Inferior parietal cortex (tissue), 1 donor: Measurements from ENCODE around the gene SCAI.
A peak's percentile ranks its signal among the peaks of the same experiment; 100 is the strongest.
"Not testable (repeated sequence)": the region's sequence is repeated elsewhere in the genome, so short reads cannot be mapped to it uniquely, and the experiment has no call there.

Source experiments
- DNase-seq: peaks from one replicate; pipeline ENCODE4 v3.0.0-alpha.2; 2016; ENCODE audit errors: extremely low spot score

SCAI gene

DNA sequence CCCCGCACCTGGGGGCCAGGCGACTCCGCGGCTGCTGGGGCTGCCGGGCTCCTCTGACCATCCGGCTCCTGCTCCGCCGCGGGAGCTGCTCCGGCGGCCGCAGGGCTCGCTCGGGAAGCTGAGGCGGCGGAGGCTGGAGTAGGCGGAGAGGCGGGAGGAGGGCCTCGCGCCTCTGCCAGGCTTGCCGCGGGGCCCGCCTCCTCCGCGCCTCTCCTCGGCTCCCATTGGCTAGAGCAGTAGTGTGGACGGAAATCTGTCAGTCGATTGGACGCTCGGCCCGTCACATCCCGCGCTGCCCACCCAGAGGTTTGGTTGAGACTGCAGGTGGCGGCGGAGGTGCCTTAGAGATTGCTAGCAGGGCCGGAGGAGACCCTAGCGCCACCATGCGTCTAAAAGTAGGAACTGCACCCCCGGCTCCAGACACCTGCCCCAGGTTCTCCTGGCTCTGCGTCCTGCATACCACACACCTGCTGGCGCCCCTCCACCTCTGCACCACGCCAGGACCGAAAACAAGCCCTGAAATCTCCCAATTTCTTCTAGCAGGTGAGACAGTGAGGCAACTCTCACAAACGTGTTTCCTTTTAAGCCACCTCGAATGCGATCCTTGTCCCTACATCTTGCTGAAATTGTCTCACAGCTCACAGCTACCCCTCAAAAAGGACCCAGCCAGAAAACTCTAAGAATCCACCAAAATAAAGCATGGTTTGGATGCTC lies at the start of gene SCAI:
Gene SCAI (minus strand): TSS at position 152 of the 714 bp plus-strand sequence. CDS start 91 bp downstream, at position 61.
- peak; percentile 97 for DNase-seq

DNA sequence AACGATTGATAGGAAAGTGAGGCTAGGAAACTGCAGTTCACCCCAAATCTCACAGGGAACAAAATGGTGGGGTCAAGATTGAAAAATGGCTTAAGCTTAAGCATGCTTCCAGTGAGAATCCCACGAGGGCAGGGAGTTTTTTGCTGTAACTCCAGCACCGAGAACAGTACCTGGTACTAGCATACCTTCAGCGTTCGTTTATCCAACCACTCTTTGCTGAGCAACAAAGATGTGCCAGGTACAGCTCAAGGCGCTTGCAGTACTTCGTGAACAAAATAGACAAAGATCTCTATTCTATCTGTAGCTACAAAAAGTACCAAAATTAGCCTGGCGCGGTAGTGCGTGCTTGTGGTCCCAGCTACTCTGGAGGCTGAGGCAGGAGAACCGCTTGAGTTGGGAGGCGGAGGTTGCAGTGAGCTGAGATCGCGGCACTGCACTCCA lies 47.1 kb upstream of the SCAI start:
- no peak for DNase-seq

DNA sequence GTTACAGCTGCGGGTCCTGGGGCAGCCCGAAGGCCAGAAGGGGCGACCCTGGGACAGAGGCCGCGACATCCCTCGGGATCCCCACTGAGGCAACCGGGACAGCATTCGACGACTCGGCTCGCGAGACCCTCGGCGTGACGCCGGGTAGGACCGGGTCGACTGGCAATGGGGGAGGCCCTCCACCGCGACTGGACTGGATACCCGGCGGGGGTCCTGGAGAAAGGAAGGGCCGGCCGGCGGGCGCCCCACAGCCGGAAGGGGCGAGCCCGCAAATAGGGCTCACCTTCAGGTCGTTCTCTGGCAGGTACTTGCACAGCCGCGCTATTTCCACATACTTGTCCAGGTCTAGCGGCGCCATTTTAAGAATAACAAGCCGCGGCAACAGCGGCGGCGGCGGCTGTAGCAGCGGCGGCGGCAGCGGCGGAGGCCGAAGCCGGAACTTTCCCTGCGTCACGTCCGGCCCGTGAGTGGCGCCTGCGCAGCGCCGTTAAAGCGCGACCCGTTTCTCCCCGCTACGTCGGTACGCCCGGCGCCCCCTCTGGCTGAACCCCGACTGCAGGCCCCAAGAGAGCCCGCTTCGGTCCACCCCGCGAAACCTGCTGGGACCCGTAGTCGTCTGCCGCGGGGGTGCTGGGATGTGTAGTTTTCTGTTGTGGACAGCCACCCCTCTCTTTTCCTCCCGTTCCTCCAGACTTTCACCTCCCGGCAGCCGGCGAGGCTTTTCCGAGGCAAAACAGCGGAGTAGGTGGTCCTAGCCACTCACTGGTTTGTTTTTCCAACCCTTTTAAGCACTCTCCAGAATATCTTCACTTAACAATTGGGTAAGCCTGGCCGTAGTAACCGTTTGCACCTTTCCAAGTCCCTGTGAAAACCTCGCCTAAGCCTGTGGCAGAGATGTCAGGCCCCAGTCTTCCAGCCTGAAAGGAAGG lies 46.3 kb upstream of the SCAI start, which contains the start of gene PPP6C:
Gene PPP6C (minus strand): TSS at position 443 of the 929 bp plus-strand sequence. CDS start 85 bp downstream, at position 358.
- peak; percentile 96 for DNase-seq

DNA sequence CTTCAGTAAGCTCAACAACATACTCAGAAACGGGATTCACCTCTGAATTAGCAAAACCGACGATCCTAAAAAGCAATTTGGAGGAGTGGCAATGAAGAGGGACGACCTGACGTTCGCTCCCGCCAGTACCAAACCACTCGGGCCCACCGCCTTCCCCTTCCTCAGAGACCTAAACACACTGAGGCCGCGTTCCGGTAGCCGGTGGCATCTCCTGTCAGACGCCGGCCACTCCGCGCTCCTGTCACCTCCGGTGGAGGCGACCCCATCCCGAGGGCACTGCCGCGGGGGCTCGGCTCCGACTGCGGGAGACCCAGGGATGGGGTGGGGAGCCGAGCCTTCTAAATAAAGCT lies 45.7 kb upstream of the SCAI start:
- DNase-seq = no peak

DNA sequence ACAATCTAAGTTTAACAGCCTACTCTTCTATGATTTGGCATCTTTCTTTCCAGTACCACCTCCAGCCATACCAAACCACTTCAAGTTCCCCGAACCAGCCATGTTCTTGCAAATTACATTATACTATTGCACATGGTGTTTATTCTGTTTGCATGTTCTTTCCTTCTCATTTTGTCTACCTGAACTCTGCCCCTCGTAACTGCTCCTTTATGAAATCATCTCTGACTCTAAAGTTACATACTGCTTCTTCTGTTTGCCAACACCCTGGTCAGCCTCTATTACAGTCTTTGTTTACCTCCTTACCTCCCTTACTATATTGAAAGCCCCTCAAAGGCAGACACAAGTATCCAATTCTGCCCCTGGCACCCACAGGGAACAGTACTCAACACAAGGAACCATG lies 40.2 kb upstream of the SCAI start:
- no peak for DNase-seq

DNA sequence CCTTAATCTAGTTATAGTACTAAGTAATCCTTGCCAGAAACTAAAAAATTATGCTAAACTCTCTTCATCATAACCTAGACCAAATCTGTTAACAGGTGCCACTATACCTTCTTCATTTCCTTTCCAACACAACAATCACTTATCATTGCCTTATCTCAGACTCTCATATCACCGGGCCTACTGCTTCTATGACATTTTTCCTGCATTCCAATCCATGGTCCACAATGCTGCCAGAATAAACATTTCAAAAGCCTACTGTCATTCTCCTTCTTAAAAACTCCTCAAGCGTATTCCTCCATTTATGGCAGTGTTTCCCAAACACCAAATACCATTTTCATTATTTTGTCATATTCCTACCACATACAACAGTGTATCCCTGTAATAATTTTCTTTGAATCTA lies 39.7 kb upstream of the SCAI start:
- DNase-seq = no peak

DNA sequence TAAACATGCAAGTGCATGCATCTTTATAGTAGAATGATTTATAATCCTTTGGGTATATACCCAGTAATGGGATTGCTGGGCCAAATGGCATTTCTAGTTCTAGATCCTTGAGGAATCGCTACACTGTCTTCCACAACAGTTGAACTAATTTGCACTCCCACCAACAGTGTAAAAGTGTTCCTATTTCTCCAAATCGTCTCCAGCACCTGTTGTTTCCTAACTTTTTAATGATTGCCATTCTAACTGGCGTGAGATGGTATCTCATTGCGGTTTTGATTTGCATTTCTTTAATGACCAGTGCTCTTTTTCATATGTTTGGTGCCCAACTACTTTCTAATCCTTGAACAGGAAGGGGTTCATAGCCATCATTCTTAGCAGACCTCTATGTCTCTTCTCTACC lies 38.4 kb upstream of the SCAI start:
- DNase-seq = not testable (repeated sequence)

DNA sequence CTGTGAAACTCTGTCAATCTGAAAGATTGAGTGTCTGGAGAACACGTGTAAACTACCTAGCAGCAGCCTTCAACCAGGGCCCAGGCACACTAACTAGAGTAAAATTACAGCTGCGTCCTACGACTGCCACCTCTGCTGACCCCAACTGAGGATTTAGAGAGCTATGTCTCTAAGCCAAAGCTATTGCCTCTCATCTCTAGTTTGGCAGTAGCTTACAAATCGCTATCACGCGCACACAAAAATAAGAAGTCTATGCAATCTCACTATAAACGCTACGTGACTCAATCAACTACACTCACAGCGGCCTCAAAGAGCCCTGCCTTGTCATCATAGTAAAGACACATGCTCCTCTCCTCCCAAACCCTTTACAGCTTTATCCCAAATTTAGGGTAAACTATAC lies 37.5 kb upstream of the SCAI start:
- no peak for DNase-seq

DNA sequence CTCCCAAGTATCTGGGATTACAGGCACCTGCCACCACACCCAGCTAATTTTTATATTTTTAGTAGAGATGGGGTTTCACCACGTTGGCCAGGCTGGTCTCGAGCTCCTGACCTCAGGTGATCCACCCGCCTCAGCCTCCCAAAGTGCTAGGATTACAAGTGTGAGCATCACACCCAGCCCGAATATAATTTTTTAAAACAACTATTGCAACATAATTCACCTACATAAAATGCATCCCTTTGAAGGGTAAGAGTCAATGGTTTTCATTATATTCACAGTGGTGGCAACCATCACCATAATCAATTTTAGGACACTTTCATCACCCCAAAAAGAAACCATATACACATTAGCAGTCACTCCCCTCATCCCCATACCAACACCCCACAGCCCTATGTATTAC lies 36.4 kb upstream of the SCAI start:
- not testable (repeated sequence) for DNase-seq

DNA sequence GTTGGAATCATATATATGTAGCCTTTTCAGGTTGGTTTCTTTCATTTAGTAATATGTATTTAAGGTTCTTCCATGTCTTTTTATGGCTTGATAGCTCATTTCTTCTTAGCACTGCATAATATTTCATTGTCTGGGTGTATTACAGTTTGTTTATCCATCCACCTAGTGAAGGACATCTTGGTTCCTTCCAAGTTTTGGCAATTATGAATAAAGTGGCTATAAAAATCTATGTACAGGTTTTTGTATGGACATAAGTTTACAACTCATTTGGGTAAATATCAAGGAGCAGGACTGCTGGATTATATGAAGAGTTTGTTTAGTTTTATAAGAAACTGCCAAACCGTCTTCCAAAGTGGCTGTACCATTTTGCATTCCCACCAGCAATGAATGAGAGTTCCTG lies 34.6 kb upstream of the SCAI start:
- DNase-seq = no peak

DNA sequence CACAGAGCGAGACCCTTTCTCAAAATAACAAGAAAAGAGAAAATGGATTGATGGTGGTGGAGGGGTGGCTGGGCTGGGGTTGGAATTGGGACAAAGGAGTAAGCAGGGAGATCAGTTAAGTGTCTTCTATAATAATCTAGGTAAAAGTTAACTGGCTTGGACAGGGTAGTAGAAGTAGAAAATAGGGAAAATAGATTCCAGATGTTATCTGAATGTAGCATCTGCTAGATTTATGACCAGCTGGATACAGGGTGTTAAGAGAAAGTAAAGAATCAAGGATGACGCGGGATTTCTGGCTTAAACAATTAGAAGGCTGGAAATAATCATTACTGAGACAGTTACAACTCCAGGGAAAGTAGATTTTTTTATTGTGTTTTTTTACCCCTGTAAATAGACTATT lies 33.3 kb upstream of the SCAI start:
- no peak for DNase-seq

DNA sequence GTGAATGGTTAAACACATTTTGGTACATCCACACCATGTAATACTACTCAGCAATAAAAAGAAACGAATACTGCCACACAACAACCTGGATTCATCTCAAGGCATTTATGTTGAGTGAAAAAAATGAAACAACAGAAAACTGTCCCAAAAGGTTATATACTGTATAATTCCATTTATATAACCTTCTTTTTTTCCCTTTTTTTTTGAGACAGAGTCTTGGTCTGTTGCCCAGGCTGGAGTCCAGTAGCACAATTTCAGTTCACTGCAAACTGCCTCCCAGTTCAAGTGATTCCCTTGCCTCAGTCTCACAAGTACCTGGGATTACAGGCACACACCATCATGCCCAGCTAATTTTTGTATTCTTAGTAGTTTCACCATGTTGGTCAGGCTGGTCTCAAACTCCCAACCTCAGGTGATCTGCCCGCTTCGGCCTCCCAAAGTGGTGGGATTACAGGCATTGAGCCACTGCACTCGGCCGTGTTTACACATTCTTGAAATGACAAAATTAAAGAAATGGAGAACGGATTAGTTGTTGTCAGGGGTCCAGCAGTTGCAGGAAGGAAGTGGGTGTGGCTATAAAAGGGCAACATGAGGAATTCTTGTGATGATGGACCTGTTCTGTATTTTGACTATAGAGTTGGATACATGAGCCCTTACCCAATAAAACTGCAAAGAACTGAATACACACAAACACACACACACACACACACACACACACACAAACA lies 28.9 kb upstream of the SCAI start:
- DNase-seq = no peak

DNA sequence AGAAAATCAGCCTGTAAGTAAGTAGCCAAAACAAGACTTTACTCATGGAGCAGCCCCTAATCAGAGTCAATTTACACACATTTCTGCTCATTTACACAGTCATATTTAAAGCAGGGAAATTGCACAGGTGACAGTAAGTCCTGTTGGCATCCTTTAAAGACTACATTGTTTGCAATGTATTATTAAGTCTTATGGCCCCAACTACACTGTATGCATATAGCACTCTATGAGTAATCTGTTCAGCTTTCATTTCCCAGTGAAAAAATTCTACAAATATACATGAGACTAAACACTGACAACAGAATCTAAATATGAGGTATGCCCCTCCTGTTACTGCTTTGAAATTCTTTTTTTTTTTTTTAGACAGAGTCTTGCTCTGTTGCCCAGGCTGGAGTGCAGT lies 26.6 kb upstream of the SCAI start:
- DNase-seq = no peak

DNA sequence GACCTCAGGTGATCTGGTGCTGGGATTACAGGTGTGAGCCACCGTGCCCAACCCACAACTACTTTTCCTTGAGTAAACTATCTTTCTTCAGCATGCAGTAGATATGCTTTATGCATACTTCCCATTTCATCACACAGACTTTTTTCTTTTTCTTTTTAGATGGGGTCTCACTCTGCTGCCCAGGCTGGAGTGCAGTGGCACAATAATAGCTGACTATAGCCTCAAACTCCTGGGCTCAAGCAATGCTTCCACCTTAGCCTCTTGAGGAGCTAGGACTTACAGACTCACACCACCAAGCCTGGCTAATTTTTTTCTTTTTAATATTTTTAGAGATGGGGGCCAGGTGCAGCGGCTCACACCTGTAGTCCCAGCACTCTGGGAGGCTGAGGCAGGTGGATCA lies 23.4 kb upstream of the SCAI start:
- no peak for DNase-seq

DNA sequence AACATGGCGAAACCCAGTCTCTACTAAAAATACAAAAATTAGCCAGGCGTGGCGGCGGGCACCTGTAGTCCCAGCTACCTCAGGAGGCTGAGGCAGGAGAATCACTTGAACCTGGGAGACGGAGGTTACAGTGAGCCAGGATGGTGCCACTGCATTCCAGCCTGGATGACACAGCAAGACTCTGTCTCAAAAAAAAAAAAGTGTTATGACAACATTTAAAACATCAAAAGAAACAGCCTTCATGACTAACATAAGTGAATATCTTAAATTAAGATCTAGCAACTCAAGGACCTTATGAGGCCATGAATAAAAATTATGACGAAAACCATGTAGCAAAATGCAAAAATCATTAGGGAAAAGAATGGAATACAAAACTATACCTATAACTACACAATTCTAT lies 19.6 kb upstream of the SCAI start:
- not testable (repeated sequence) for DNase-seq

DNA sequence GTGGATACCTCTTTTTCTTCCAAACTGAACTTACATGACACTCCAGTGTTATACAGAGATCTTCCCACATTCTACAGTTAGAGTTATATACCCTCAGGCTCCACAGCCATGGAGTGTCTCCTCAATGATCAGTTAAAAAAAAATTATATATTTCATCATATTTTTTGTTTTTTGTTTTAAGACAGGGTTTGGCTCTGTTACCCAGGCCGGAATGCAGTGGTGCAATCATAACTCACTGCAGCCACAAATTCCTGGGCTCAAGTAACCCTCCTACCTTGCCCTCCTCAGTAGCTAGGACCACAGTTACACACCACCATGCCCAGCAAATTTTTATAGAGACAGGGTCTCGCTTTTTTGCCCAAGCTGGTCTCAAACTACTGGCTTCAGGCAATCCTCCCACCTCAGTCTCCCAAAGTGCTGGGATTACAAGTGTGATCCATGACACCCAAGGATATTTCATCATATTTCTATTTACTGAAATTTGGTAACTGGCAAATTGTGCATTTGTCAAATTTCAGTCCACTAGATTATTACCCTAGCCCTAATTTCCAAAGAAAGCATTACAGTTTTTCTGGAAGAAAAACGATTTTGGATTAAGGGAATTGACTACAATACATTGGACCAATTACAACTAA lies 18.1 kb upstream of the SCAI start:
- no peak for DNase-seq

DNA sequence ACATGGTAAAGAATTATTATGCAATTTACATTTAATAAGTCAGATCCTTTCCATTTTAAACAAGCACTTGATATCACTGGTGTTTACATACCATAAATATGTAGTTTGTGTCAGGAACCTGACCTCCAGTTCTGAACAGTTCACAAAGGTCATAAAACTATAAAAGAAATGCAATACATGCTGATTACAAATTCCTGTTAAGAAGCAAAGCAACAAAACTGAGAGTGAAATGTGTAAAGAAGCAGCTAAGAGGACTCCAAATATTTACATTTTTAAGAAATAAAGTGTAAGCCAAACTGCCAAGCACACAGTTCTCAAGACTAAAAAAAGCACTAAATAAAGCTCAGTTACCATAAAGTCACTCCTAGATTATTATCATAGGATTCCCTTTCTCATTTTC lies 17.4 kb upstream of the SCAI start:
- DNase-seq = no peak

DNA sequence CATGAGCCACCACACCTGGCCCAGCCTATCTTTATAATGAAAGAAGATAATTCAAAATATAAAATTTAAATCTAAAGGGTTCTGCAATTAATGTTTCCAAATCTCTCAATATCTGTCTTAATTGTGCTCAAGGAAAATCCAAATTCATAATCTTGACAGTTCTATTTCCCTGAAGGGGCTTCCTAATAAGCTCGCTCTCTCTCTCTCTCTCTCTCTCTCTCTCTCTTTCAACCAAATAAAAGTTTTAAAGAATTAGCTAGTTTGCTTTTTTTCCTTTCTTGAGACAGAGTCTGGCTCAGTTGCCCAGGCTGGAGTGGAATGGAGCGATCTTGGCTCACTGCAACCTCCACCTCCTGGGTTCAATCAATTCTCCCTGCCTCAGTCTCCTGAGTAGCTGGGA lies 13.2 kb upstream of the SCAI start:
- no peak for DNase-seq

DNA sequence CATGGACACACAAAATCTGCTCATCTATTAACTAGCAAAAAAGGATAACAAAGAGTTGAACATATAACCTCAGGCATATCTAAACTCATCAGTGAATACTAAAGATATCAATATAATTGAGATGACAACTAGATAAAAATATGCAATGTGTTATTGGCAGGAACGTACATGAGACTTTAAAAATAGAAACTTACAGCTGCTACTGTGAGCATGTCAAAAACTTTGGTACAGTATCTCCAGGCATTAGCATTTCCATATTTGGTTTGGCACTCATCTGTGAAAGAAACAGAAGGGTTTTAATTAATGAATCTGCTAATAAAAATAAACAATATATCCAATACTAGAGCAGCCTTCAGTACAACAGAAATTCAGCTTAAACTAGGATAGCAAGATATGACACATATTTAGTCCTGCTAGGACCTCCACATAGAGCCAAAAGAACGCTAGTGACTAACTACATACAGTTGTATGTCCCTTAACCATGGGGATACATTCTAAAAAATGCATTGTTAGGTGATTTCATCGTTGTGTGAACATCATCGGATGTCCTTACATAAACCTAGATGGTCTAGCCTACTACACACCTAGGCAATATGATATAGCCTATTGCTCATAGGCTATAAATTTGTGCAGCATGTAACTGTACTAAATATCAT lies 10.5 kb upstream of the SCAI start:
- DNase-seq = no peak

DNA sequence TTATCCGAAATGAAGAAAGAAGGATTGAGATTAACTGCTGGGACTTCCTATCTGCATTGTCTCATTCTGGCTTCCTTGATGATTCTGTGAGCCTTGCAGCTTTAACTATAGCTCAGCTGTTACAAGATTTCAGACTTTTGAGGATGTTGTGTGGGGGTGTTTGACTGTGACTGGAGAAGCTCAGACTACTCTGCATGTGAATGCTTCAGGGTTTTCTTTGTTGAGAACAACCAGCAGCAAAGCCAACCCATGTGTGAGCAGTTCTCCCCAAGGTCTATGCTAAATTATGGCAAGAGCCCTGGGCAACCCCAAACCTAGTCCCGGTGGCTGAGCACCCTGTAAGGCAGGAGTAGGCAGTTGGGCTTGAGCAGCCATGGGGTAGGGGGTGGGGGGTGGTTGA lies 8.4 kb upstream of the SCAI start:
- no peak for DNase-seq
